HepG2 (cell line): ENCODE measurements around the gene KRABD2.

Experiments
- CTCF ChIP-seq: sonication (generic); formaldehyde crosslinking; IDR thresholded peaks from 2 replicates; pipeline ENCODE4 v1.5.0; 2020; ENCODE audit warnings: mild to moderate bottlenecking, missing genetic modification reagents, moderate library complexity
- EP300 ChIP-seq, 3 experiments: sonication (generic) in 1 of 3; formaldehyde crosslinking in 1 of 3; IDR thresholded peaks; 2 replicates each; pipeline versions ENCODE4 v1.5.1 to v1.6.1; 2011 to 2020; ENCODE audit warnings: low read depth in 2 of 3, low read length in 2 of 3, borderline replicate concordance in 1 of 3, improper control_type of control experiment in 1 of 3, mild to moderate bottlenecking in 1 of 3, missing genetic modification reagents in 1 of 3, moderate library complexity in 1 of 3
- FOSL1 ChIP-seq: sonication (generic); formaldehyde crosslinking; IDR thresholded peaks from 2 replicates; pipeline ENCODE4 v1.9.0; 2021; ENCODE audit warnings: missing genetic modification reagents, borderline replicate concordance
- HNRNPL ChIP-seq: fragments of 200-400 bp; formaldehyde crosslinking; IDR thresholded peaks from 2 replicates; pipeline ENCODE4 v1.6.1; 2017; ENCODE audit warnings: mild to moderate bottlenecking, low read depth, low read length
- HOXA5 ChIP-seq: sonication (generic); formaldehyde crosslinking; IDR thresholded peaks from 2 replicates; pipeline ENCODE4 v1.4.0; 2020; ENCODE audit warnings: missing genetic modification reagents
- KLF6 ChIP-seq: IDR thresholded peaks from 2 replicates; pipeline ENCODE4 v1.8.0; 2016; ENCODE audit warnings: missing biosample characterization, missing genetic modification reagents
- NFIC ChIP-seq: IDR thresholded peaks from 2 replicates; pipeline ENCODE4 v1.6.1; 2012; ENCODE audit warnings: mild to moderate bottlenecking, low read length, inconsistent platforms
- POLR2A ChIP-seq, 2 experiments: IDR thresholded peaks; 2 replicates each; pipeline ENCODE4 v1.6.1; 2011; ENCODE audit warnings: low read depth in 2 of 2, low read length in 2 of 2, mild to moderate bottlenecking in 1 of 2, moderate library complexity in 1 of 2; ENCODE audit not compliant: insufficient read depth in 1 of 2
- TBX3 ChIP-seq: fragments of 450-650 bp; IDR thresholded peaks from 2 replicates; pipeline ENCODE4 v1.6.1; 2017; ENCODE audit warnings: antibody characterized with exemption, mild to moderate bottlenecking, inconsistent platforms, borderline replicate concordance
- TF ChIP-seq, protein P1 (sequence below): sonication (generic); formaldehyde crosslinking; IDR thresholded peaks from 2 replicates; pipeline ENCODE4 v1.4.0; 2020; ENCODE audit warnings: missing genetic modification reagents
- TF ChIP-seq, protein P2 (sequence below): sonication (generic); formaldehyde crosslinking; IDR thresholded peaks from 2 replicates; pipeline ENCODE4 v1.4.0; 2020; ENCODE audit warnings: missing genetic modification reagents, borderline replicate concordance

GRCh38 chr17:8372422-8372821 lies 4.1 kb downstream of the KRABD2 start:
- TF ChIP-seq HOXA5 (CRISPR knock-in tag) (no peak), EP300 (IDR thresholded peaks at IDR 0.05; ENCODE audit: low read depth in 2 of 2, low read length in 2 of 2) (no peak), EP300 (CRISPR knock-in tag; IDR thresholded peaks at IDR 0.05; ENCODE audit: borderline replicate concordance) (no peak), HNRNPL (no peak), CTCF (CRISPR knock-in tag) (no peak), FOSL1 (no peak), NFIC (no peak), POLR2A (IDR thresholded peaks at IDR 0.05; ENCODE audit: insufficient read depth in 1 of 2, low read depth in 2 of 2, low read length in 2 of 2) (no peak), KLF6 (no peak), TBX3 (no peak)
- TF ChIP-seq, protein P1, sequence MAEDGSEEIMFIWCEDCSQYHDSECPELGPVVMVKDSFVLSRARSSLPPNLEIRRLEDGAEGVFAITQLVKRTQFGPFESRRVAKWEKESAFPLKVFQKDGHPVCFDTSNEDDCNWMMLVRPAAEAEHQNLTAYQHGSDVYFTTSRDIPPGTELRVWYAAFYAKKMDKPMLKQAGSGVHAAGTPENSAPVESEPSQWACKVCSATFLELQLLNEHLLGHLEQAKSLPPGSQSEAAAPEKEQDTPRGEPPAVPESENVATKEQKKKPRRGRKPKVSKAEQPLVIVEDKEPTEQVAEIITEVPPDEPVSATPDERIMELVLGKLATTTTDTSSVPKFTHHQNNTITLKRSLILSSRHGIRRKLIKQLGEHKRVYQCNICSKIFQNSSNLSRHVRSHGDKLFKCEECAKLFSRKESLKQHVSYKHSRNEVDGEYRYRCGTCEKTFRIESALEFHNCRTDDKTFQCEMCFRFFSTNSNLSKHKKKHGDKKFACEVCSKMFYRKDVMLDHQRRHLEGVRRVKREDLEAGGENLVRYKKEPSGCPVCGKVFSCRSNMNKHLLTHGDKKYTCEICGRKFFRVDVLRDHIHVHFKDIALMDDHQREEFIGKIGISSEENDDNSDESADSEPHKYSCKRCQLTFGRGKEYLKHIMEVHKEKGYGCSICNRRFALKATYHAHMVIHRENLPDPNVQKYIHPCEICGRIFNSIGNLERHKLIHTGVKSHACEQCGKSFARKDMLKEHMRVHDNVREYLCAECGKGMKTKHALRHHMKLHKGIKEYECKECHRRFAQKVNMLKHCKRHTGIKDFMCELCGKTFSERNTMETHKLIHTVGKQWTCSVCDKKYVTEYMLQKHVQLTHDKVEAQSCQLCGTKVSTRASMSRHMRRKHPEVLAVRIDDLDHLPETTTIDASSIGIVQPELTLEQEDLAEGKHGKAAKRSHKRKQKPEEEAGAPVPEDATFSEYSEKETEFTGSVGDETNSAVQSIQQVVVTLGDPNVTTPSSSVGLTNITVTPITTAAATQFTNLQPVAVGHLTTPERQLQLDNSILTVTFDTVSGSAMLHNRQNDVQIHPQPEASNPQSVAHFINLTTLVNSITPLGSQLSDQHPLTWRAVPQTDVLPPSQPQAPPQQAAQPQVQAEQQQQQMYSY (CRISPR knock-in tag): no peak
- TF ChIP-seq, protein P2, sequence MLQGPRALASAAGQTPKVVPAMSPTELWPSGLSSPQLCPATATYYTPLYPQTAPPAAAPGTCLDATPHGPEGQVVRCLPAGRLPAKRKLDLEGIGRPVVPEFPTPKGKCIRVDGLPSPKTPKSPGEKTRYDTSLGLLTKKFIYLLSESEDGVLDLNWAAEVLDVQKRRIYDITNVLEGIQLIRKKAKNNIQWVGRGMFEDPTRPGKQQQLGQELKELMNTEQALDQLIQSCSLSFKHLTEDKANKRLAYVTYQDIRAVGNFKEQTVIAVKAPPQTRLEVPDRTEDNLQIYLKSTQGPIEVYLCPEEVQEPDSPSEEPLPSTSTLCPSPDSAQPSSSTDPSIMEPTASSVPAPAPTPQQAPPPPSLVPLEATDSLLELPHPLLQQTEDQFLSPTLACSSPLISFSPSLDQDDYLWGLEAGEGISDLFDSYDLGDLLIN (CRISPR knock-in tag): no peak
